SJSA1 (cell line): ENCODE measurements around the gene GCLM. TPM values are rescaled to one million over a fixed set of nuclear protein-coding genes. Genes with fewer than 3 reads are reported as not detected.
"Not testable (repeated sequence)": the region's sequence is repeated elsewhere in the genome, so short reads cannot be mapped to it uniquely, and the experiment has no call there.

Source experiments
- DNase-seq, 2 experiments: peaks; one replicate each; pipeline ENCODE4 v3.0.0-alpha.2; 2015 to 2020; ENCODE audit warnings: low spot score in 2 of 2, low read depth in 1 of 2
- H3K27ac ChIP-seq: fragments of 250-450 bp; sonication (Bioruptor Pico); 2 replicates; pipeline ENCODE4 v1.5.1; 2020; ENCODE audit warnings: mild to moderate bottlenecking, moderate library complexity
- H3K27me3 ChIP-seq: fragments of 250-450 bp; sonication (Bioruptor Pico); replicated peaks from 2 replicates; pipeline ENCODE4 v1.5.1; 2020; ENCODE audit warnings: mild to moderate bottlenecking, moderate library complexity
- H3K36me3 ChIP-seq: fragments of 250-450 bp; sonication (Bioruptor Pico); 2 replicates; pipeline ENCODE4 v1.5.1; 2020; ENCODE audit warnings: mild to moderate bottlenecking
- H3K4me1 ChIP-seq: fragments of 250-450 bp; sonication (Bioruptor Pico); replicated peaks from 2 replicates; pipeline ENCODE4 v1.6.1; 2021; ENCODE audit warnings: mild to moderate bottlenecking
- H3K4me3 ChIP-seq: fragments of 250-450 bp; sonication (Bioruptor Pico); 2 replicates; pipeline ENCODE4 v1.5.1; 2020; ENCODE audit warnings: mild to moderate bottlenecking
- H3K9me3 ChIP-seq: fragments of 250-450 bp; sonication (Bioruptor Pico); replicated peaks from 2 replicates; pipeline ENCODE4 v1.5.1; 2020; ENCODE audit warnings: mild to moderate bottlenecking
- total RNA-seq: library from RNA; depleted of rRNA; stranded (reverse); fragments of >200 nt; shearing (Covaris generic); gene quantifications from 2 replicates; pipeline ENCODE4 v1.2.3, GENCODE V29; 2014

Gene GCLM
- total RNA-seq, 1 experiment from 2014 or later = 25.1 TPM

DNA sequence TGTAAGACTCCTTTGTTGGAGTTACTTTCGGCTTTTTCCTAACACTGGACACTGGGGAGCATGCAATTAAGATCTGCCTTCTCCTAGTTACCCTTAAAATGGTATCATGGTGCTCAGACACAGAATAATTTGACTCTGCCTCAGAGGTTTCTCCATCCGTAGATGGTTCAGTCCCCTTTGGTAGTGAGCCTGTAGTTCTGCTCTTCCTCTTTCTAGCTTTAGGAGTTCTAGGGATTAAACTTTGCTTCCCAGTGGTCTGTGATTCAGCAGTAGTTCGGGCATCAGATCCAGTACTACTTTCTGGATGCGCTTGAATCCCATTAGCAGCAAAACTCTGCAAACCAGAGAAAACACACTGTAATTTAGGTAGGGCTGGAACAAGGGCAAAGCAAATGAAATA, 31.7 kb downstream of the GCLM start:
- Histone ChIP-seq H3K36me3 (peaks cover 58% of the 10 kb centered on the region), H3K4me3 (no peak overlapping the region), H3K27ac (no peak overlapping the region), H3K27me3 (no peaks in the 10 kb centered on the region), H3K4me1 (peaks cover 24% of the 10 kb centered on the region), H3K9me3 (no peaks in the 10 kb centered on the region)
- no peak for DNase-seq

DNA sequence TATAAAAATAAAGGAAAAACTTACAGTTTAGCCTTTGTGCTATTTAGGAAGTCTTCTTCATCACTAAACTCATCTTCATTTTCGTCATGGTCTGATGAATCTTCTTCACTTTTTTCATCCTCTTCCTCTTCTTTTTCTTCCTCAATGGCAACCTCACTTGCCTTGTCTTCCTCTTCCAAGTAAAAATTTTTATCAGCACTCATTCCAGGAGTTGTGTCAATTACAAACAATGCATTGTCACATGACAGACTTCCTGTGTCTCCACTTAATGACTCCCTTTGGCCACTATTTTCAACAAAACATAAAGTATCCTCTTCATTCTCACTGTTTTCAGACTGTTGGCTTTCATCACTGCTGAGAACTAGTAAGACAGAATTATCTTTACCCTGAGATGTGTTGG, 33.0 kb downstream of the GCLM start:
- H3K27ac ChIP-seq = no peak overlapping the region
- H3K27me3 ChIP-seq = no peaks in the 10 kb centered on the region
- no peaks in the 10 kb centered on the region for H3K9me3 ChIP-seq
- H3K4me3 ChIP-seq = no peak overlapping the region
- no peak for DNase-seq
- H3K36me3 ChIP-seq = peaks cover 71% of the 10 kb centered on the region
- H3K4me1 ChIP-seq = peaks cover 24% of the 10 kb centered on the region

GRCh38 chr1:93874025-93874651, 35.1 kb downstream of the GCLM start:
- Histone ChIP-seq H3K27me3 (no peaks in the 10 kb centered on the region), H3K4me3 (no peak overlapping the region), H3K4me1 (peaks cover 14% of the 10 kb centered on the region), H3K9me3 (no peaks in the 10 kb centered on the region), H3K27ac (no peak overlapping the region), H3K36me3 (peaks cover 92% of the 10 kb centered on the region)
- peak in 1 of 2 experiments; percentile 16 for DNase-seq

GRCh38 chr1:93871366-93871765, 37.9 kb downstream of the GCLM start:
- H3K4me1 ChIP-seq = peaks cover 2% of the 10 kb centered on the region
- H3K27ac ChIP-seq = no peak overlapping the region
- H3K27me3 ChIP-seq = no peaks in the 10 kb centered on the region
- no peak for DNase-seq
- no peak overlapping the region for H3K4me3 ChIP-seq
- H3K36me3 ChIP-seq = peaks cover 83% of the 10 kb centered on the region
- H3K9me3 ChIP-seq = no peaks in the 10 kb centered on the region

DNA sequence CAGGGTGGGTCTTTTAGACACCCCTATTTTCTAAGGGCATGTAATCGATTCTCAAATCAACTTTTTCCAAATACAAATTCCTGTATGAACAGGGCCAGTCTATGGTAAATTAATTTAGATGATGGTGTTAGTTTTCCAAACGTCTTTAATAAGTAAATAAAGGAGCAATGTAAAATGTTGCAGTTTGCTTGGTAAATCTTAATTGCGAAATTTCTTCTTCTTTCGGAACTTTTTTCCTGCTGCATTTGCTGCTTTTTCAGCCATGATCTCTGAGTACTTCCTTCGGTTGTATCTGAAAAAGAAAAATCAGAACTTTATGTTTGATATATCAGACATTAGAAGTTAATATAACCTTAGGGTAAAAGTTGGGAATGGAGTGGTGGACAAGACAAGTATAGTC, 39.6 kb downstream of the GCLM start:
- no peak overlapping the region for H3K27ac ChIP-seq
- DNase-seq = no peak
- H3K27me3 ChIP-seq = no peaks in the 10 kb centered on the region
- no peak overlapping the region for H3K4me3 ChIP-seq
- no peaks in the 10 kb centered on the region for H3K4me1 ChIP-seq
- no peaks in the 10 kb centered on the region for H3K9me3 ChIP-seq
- H3K36me3 ChIP-seq = peaks cover 73% of the 10 kb centered on the region

DNA sequence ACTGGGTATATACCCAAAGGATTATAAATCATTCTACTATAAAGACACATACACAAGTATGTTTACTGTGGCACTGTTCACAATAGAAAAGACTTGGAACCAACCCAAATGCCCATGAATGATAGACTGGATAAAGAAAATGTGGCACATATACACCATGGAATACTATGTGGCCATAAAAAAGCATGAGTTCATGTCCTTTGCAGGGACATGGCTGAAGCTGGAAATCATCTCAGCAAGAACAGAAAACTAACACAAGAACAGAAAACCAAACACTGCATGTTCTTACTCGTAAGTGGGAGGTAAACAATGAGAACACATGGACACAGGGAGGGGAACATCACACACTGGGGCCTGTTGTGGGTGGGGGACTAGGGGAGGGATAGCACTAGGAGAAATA, 40.7 kb downstream of the GCLM start:
- DNase-seq, H3K4me1 ChIP-seq, H3K27ac ChIP-seq, H3K9me3 ChIP-seq, H3K4me3 ChIP-seq, H3K27me3 ChIP-seq: not testable (repeated sequence)
- H3K36me3 ChIP-seq = peaks cover 61% of the 10 kb centered on the region

DNA sequence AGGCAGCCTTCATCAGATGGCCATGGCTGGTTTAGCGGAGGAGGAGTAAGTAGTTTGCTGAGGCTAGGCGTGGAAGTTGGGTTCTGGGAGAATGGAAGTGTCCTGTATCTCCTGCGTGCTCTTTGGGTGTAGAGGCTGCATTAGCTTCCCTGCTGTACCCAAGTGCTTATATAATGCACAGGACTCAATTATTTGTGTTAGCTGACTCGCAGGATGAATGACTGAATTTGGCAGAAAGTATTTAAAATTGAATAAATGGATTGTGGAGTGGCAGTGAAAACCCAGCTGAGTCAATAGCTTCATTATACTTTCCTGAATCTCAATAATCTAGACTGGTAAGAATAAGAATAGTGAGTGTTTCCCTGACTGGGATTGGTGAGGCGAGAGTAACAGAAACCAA, 44.0 kb downstream of the GCLM start:
- peaks cover 31% of the 10 kb centered on the region for H3K36me3 ChIP-seq
- no peak overlapping the region for H3K4me3 ChIP-seq
- H3K27me3 ChIP-seq = no peaks in the 10 kb centered on the region
- no peaks in the 10 kb centered on the region for H3K4me1 ChIP-seq
- no peaks in the 10 kb centered on the region for H3K9me3 ChIP-seq
- no peak for DNase-seq
- H3K27ac ChIP-seq = no peak overlapping the region

DNA sequence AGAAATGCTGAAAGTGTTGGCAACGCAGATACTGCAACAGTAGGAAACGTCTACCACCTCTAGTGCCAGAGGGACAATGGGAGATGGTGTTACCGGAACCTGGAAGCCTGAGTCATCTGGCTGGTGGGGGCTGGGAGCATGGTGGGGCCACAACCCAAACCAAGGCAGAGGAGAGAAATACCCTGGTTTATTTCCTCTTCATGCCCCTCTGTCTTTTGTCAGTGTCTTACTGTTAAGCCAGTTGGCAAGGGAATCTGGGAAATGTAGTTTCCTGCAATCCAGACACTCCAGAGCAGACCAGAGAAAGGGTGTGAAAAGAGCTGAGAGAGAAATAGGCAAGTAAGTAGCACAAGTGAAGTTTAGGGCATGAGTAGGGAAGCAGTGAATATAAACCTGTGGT, 45.1 kb downstream of the GCLM start:
- H3K9me3 ChIP-seq = no peaks in the 10 kb centered on the region
- no peak for DNase-seq
- peaks cover 20% of the 10 kb centered on the region for H3K36me3 ChIP-seq
- H3K4me1 ChIP-seq = no peaks in the 10 kb centered on the region
- H3K27ac ChIP-seq = no peak overlapping the region
- H3K4me3 ChIP-seq = no peak overlapping the region
- H3K27me3 ChIP-seq = no peaks in the 10 kb centered on the region

DNA sequence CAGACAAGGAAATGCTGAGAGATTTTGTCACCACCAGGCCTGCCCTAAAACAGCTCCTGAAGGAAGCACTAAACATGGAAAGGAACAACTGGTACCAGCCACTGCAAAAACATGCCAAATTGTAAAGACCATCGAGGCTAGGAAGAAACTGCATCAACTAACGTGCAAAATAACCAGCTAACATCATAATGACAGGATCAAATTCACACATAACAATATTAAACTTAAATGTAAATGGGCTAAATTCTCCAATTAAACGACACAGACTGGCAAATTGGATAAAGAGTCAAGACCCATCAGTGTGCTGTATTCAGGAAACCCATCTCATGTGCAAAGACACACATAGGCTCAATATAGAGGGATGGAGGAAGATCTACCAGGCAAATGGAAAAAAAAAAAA, 51.6 kb downstream of the GCLM start:
- H3K27ac ChIP-seq, H3K36me3 ChIP-seq, H3K4me3 ChIP-seq: not testable (repeated sequence)

DNA sequence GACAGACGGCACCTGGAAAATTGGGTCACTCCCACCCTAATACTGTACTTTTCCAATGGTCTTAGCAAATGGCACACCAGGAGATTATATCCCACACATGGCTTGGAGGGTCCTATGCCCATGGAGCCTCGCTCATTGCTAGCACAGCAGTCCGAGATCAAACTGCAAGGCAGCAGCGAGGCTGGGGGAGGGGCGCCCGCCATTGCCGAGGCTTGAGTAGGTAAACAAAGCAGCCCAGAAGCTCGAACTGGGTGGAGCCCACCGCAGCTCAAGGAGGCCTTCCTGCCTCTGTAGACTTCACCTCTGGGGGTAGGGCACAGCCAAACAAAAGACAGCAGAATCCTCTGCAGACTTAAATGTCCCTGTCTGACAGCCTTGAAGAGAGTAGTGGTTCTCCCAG, 53.2 kb downstream of the GCLM start:
- H3K4me3 ChIP-seq, DNase-seq, H3K27ac ChIP-seq, H3K4me1 ChIP-seq, H3K27me3 ChIP-seq, H3K9me3 ChIP-seq, H3K36me3 ChIP-seq: not testable (repeated sequence)

More for the DNA sequence above, 51.6 kb downstream of the GCLM start:
- DNase-seq, H3K27me3 ChIP-seq, H3K9me3 ChIP-seq, H3K4me1 ChIP-seq: not testable (repeated sequence)

GRCh38 chr1:93853940-93854339, 55.3 kb downstream of the GCLM start:
- no peaks in the 10 kb centered on the region for H3K36me3 ChIP-seq
- 0 out of 2 replicates have a peak, but pooled peaks cover 2% of the 10 kb centered on the region for H3K9me3 ChIP-seq
- no peak overlapping the region for H3K4me3 ChIP-seq
- H3K4me1 ChIP-seq = no peaks in the 10 kb centered on the region
- H3K27me3 ChIP-seq = no peaks in the 10 kb centered on the region
- H3K27ac ChIP-seq = no peak overlapping the region
- DNase-seq = no peak

- 0 out of 2 replicates have a peak, but pooled peaks cover 2% of the 10 kb centered on the region for H3K9me3 ChIP-seq
- H3K36me3 ChIP-seq = peaks cover 4% of the 10 kb centered on the region; the same call in 1 of the 2 replicates
- H3K27ac ChIP-seq = no peak overlapping the region
- no peak overlapping the region for H3K4me3 ChIP-seq
- DNase-seq = no peak
- H3K27me3 ChIP-seq = no peaks in the 10 kb centered on the region
- 0 out of 2 replicates have a peak, but pooled peaks cover 5% of the 10 kb centered on the region for H3K4me1 ChIP-seq
Measured at GRCh38 chr1:93851878-93852277, 57.4 kb downstream of the GCLM start.

DNA sequence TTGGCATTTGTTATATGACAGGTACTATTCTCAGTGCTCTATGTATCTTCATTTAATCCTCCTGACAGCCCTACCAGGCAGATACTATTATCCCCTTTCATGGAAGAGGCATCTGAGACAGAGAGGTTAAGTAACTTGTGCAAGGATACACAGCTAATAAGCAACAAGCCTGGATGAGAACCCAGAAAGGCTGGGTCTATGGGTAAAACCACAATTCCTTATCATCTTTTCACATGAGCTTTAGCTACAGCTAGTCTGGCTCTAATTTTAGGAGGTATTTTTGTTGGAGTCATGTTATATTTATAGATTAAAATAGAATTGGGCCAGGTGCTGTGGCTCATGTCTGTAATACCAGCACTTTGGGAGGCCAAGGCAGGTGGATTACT, 57.9 kb downstream of the GCLM start:
- no peaks in the 10 kb centered on the region for H3K27me3 ChIP-seq
- peaks cover 7% of the 10 kb centered on the region; the same call in 1 of the 2 replicates for H3K36me3 ChIP-seq
- H3K9me3 ChIP-seq = 0 out of 2 replicates have a peak, but pooled peaks cover 2% of the 10 kb centered on the region
- no peak overlapping the region for H3K27ac ChIP-seq
- H3K4me3 ChIP-seq = no peak overlapping the region
- H3K4me1 ChIP-seq = 0 out of 2 replicates have a peak, but pooled peaks cover 5% of the 10 kb centered on the region
- no peak for DNase-seq

DNA sequence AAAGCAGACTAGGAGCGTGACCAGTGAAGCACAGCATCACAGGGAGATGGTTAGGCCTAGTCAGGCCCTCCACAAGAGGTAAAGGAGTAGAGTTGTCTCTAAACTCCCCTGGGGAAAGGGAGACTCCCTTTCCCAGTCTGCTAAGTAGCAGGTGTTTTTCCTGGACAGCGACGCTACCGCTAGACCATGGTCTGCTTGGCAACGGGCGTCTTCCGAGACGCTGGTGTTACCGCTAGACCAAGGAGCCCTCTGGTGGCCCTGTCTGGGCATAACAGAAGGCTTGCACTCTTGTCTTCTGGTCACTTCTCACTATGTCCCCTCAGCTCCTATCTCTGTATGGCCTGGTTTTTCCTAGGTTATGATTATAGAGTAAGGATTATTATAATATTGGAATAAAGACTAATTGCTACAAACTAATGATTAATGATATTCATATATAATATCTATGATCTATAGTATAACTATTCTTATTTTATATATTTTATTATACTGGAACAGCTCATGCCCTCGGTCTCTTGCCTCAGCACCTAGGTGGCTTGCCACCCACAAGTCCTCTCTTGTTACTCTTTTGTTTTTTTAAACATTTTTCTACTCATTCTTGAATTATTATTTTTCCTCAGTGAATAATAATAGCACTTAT, 58.4 kb downstream of the GCLM start:
- not testable (repeated sequence) for H3K27me3 ChIP-seq, H3K27ac ChIP-seq, H3K9me3 ChIP-seq, H3K36me3 ChIP-seq, H3K4me3 ChIP-seq, H3K4me1 ChIP-seq
- DNase-seq = peak; percentile 42 to 73
